Upper lobe of right lung (tissue), 1 donor: ENCODE measurements around the gene HTR1A. TPM values are rescaled to one million over a fixed set of nuclear protein-coding genes. Genes with fewer than 3 reads are reported as not detected.

ENCODE experiments used
- ATAC-seq: fragments of 200-7000 bp; cut with Tn5 transposase; one replicate; pipeline ENCODE4 v1.9.1; 2020; ENCODE audit warnings: mild to moderate bottlenecking, moderate library complexity
- DNase-seq: peaks from one replicate; pipeline ENCODE4 v3.0.0-alpha.2; 2020
- H3K27ac ChIP-seq: fragments of 200-600 bp; one replicate; pipeline ENCODE4 v1.8.0; 2022
- H3K27me3 ChIP-seq: fragments of 200-600 bp; one replicate; pipeline ENCODE4 v1.8.0; 2022; ENCODE audit warnings: mild to moderate bottlenecking
- H3K36me3 ChIP-seq: fragments of 200-600 bp; one replicate; pipeline ENCODE4 v1.8.0; 2022
- H3K4me1 ChIP-seq: fragments of 200-600 bp; one replicate; pipeline ENCODE4 v1.8.0; 2022
- H3K4me3 ChIP-seq: fragments of 200-600 bp; one replicate; pipeline ENCODE4 v1.8.0; 2022; ENCODE audit warnings: mild to moderate bottlenecking
- H3K9me3 ChIP-seq: fragments of 200-600 bp; one replicate; pipeline ENCODE4 v1.8.0; 2022
- intact Hi-C: fragments of 100-400 bp; cut with DNase I; formaldehyde crosslinking; loops from one replicate; pipeline ENCODE4 v1.11.0; 2022
- total RNA-seq: library from RNA; stranded (reverse); fragmentation: NEBNext Ultra II Directional; extraction: Animal tissue kit (Norgen Biotek cat#: 25700); gene quantifications from one replicate; pipeline ENCODE4 v1.2.1, GENCODE V29; 2021
- TF ChIP-seq, protein P1 (sequence below): fragments of 200-600 bp; IDR thresholded peaks from one replicate; pipeline ENCODE4 v1.8.0; 2022; ENCODE audit warnings: antibody characterized with exemption
- donor health status: DM: no; HTN: yes; CAD: no; lungs with severe emphysema.

Gene HTR1A
- total RNA-seq, 1 donor from 2014 or later = not detected

- TF ChIP-seq, protein P1, sequence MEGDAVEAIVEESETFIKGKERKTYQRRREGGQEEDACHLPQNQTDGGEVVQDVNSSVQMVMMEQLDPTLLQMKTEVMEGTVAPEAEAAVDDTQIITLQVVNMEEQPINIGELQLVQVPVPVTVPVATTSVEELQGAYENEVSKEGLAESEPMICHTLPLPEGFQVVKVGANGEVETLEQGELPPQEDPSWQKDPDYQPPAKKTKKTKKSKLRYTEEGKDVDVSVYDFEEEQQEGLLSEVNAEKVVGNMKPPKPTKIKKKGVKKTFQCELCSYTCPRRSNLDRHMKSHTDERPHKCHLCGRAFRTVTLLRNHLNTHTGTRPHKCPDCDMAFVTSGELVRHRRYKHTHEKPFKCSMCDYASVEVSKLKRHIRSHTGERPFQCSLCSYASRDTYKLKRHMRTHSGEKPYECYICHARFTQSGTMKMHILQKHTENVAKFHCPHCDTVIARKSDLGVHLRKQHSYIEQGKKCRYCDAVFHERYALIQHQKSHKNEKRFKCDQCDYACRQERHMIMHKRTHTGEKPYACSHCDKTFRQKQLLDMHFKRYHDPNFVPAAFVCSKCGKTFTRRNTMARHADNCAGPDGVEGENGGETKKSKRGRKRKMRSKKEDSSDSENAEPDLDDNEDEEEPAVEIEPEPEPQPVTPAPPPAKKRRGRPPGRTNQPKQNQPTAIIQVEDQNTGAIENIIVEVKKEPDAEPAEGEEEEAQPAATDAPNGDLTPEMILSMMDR = peak; percentile 53
- intact Hi-C loops = no loop called here
- DNase-seq = no peak
Observed at GRCh38 chr5:63963080-63963735, 963 bp upstream of the HTR1A start.

GRCh38 chr5:63961598-63962161, 565 bp downstream of the HTR1A start:
- Histone ChIP-seq H3K9me3 (no peaks in the 10 kb centered on the region), H3K4me3 (no peak overlapping the region), H3K27me3 (peaks cover 37% of the 10 kb centered on the region), H3K36me3 (no peaks in the 10 kb centered on the region), H3K4me1 (no peaks in the 10 kb centered on the region), H3K27ac (no peak overlapping the region)
- TF ChIP-seq, protein P1 = no peak
- peak; percentile 43 for DNase-seq
- intact Hi-C loops = no loop called here
- peak; percentile 21 for ATAC-seq

More at GRCh38 chr5:63963080-63963735, 963 bp upstream of the HTR1A start:
- ATAC-seq = peak; percentile 76
- Histone ChIP-seq H3K36me3 (no peaks in the 10 kb centered on the region), H3K4me1 (no peaks in the 10 kb centered on the region), H3K9me3 (no peaks in the 10 kb centered on the region), H3K27ac (no peak overlapping the region), H3K27me3 (peaks cover 37% of the 10 kb centered on the region), H3K4me3 (no peak overlapping the region)

DNA sequence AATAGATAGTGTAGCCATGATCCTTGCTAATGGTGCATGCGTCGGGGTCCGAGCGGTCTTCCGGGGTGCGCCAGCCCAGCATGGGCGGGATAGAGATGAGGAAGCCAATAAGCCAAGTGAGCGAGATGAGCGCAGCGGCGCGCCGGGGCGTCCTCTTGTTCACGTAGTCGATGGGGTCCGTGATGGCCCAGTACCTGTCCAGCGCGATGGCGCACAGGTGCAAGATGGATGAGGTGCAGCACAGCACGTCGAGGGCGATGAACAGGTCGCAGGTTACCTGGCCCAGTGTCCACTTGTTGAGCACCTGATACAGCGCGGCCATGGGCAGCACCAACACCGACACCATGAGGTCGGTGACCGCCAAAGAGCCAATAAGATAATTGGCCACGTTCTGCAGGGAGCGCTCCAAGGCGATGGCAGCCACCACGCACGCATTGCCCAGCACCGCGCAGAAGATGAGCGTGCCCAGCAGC, 1.1 kb downstream of the HTR1A start:
- no peak overlapping the region for H3K4me3 ChIP-seq
- DNase-seq = no peak
- peak; percentile 27 for ATAC-seq
- H3K9me3 ChIP-seq = no peaks in the 10 kb centered on the region
- H3K4me1 ChIP-seq = no peaks in the 10 kb centered on the region
- no peaks in the 10 kb centered on the region for H3K36me3 ChIP-seq
- H3K27ac ChIP-seq = no peak overlapping the region
- peaks cover 37% of the 10 kb centered on the region for H3K27me3 ChIP-seq
- TF ChIP-seq, protein P1 = no peak
- intact Hi-C loops = no loop called here

DNA sequence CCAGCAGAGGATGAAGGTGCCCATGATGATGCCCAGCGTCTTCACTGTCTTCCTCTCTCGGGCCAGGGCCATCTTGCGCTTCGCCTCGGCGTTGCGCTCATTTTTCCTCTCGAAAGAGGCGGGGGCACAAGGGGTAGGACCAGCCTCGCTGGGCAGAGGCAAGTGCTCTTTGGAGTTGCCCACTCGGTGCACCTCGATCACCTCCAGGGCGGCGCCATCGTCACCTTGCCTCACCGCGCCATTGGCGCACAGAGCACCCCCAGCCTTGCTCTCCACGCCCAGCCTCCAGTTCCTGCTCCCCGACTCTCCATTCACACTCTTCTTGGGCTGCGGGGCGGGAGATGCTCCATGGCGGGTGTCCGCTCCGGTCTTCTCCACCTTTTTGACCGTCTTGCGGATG, 1.6 kb downstream of the HTR1A start:
- no peak overlapping the region for H3K4me3 ChIP-seq
- intact Hi-C loops = no loop called here
- TF ChIP-seq, protein P1 = no peak
- H3K27me3 ChIP-seq = peaks cover 37% of the 10 kb centered on the region
- H3K36me3 ChIP-seq = no peaks in the 10 kb centered on the region
- DNase-seq (peak; percentile 49), ATAC-seq (peak; percentile 15)
- no peak overlapping the region for H3K27ac ChIP-seq
- no peaks in the 10 kb centered on the region for H3K9me3 ChIP-seq
- no peaks in the 10 kb centered on the region for H3K4me1 ChIP-seq

GRCh38 chr5:63959177-63959982, 2.9 kb downstream of the HTR1A start:
- ATAC-seq (peak; percentile 59), DNase-seq (peak; percentile 65)
- Histone ChIP-seq H3K4me1 (no peaks in the 10 kb centered on the region), H3K27me3 (peaks cover 37% of the 10 kb centered on the region), H3K4me3 (no peak overlapping the region), H3K27ac (no peak overlapping the region), H3K36me3 (no peaks in the 10 kb centered on the region), H3K9me3 (no peaks in the 10 kb centered on the region)
- TF ChIP-seq, protein P1 = no peak
- intact Hi-C loops = no loop called here
